ENCODE results near the gene MAN2A2. TPM values are rescaled to one million over a fixed set of nuclear protein-coding genes. Genes with fewer than 3 reads are reported as not detected.

Gene MAN2A2
- total and polyA plus RNA-seq, 9 of the 15 experiments (the other 6 are each of a cell fraction or from before 2014, with no cell fraction given) = 7.3 to 151 (median 43.4) TPM

GRCh38 chr15:90902040-90902839 lies 862 bp upstream of the MAN2A2 start (continued):
- TF ChIP-seq ATF6 (CRISPR knock-in tag; IDR thresholded peaks at IDR 0.05) = 0 out of 2 replicates have a peak, but pooled peaks have one; percentile 47
- TF ChIP-seq FOXA3 (CRISPR knock-in tag; conservative IDR thresholded peaks at IDR 0.05 in 1 of 2, IDR thresholded peaks at IDR 0.05 in 1 of 2) = 0 out of 4 replicates have a peak, but pooled peaks of 1 of the 2 experiments have one; percentile 1
- no peak for TF ChIP-seq JUND (IDR thresholded peaks at IDR 0.05; ENCODE audit: borderline replicate concordance, low read depth, low read length)
- TF ChIP-seq JUND (tag; IDR thresholded peaks at IDR 0.05; ENCODE audit: borderline replicate concordance, low read depth, low read length) = no peak
- peak; percentile 53; the same call in 1 of the 2 replicates for TF ChIP-seq AFF4 (CRISPR knock-in tag; IDR thresholded peaks at IDR 0.05)
- no peak for TF ChIP-seq ARID1B (IDR thresholded peaks at IDR 0.05)
- no peak for TF ChIP-seq POU5F1 (IDR thresholded peaks at IDR 0.05; ENCODE audit: borderline replicate concordance, low read depth, low read length, partially characterized antibody)
- TF ChIP-seq SUPT5H (IDR thresholded peaks at IDR 0.05) = peak; percentile 69
- TF ChIP-seq TRIM25 (IDR thresholded peaks at IDR 0.05; ENCODE audit: borderline replicate concordance) = no peak
- TF ChIP-seq ZZZ3 (IDR thresholded peaks at IDR 0.05) = peak; percentile 71; the same call in 1 of the 2 replicates
- no peak for TF ChIP-seq ZNF140 (CRISPR knock-in tag; IDR thresholded peaks at IDR 0.05)
- no peak for TF ChIP-seq NFYB (IDR thresholded peaks at IDR 0.05; ENCODE audit: extremely low read depth, insufficient read length)
- TF ChIP-seq VEZF1 (CRISPR knock-in tag; IDR thresholded peaks at IDR 0.05) = peak; percentile 4
- TF ChIP-seq EGR1 (conservative IDR thresholded peaks at IDR 0.05) = no peak
- TF ChIP-seq GABPA (tag; conservative IDR thresholded peaks at IDR 0.05; ENCODE audit: low read depth) = no peak
- TF ChIP-seq HOXB6 (CRISPR knock-in tag; IDR thresholded peaks at IDR 0.05; ENCODE audit: borderline replicate concordance) = no peak
- TF ChIP-seq PPARD (CRISPR knock-in tag; IDR thresholded peaks at IDR 0.05) = no peak
- peak in 1 of 2 experiments; percentile 26; a peak in 1 of 4 replicates for TF ChIP-seq TBL1XR1 (IDR thresholded peaks at IDR 0.05; ENCODE audit: low read length in 2 of 2)
